Measurements from ENCODE around the gene TDRD9.

GRCh38 chr14:103892247-103892646 lies 36.0 kb upstream of the TDRD9 start:
- TF ChIP-seq POLR2A (IDR thresholded peaks at IDR 0.05; ENCODE audit: low read depth, low read length) (no peak), POLR2AphosphoS5 (IDR thresholded peaks at IDR 0.05; ENCODE audit: low read depth, low read length) (no peak), POU2F2 (IDR thresholded peaks at IDR 0.05; ENCODE audit: low read depth, low read length) (no peak)

Measured in GM12891 (cell line).